Measurements from ENCODE around the gene BLVRB. TPM values are rescaled to one million over a fixed set of nuclear protein-coding genes. Genes with fewer than 3 reads are reported as not detected.

The BLVRB gene
- total and polyA plus RNA-seq, 9 of the 15 experiments (the other 6 are each of a cell fraction or from before 2014, with no cell fraction given): 81.1 to 749 (median 331) TPM

GRCh38 chr19:40425450-40426287 is 39.9 kb downstream of the BLVRB start, which contains the start of gene SERTAD1 (continued):
- TF ChIP-seq CHAMP1 (IDR thresholded peaks at IDR 0.05) (no peak), JUNB (CRISPR knock-in tag; conservative IDR thresholded peaks at IDR 0.05) (no peak; the same call in 1 of the 2 replicates), ZBED1 (IDR thresholded peaks at IDR 0.05) (peak; percentile 93), MAFF (IDR thresholded peaks at IDR 0.05; ENCODE audit: low read length) (no peak), EWSR1 (IDR thresholded peaks at IDR 0.05; ENCODE audit: borderline replicate concordance, low read depth, partially characterized antibody) (no peak), CHD7 (IDR thresholded peaks at IDR 0.05; ENCODE audit: low read depth, low read length) (no peak), FIP1L1 (IDR thresholded peaks at IDR 0.05; ENCODE audit: low read depth, low read length, poor library complexity, severe bottlenecking) (peak; percentile 92), THRAP3 (IDR thresholded peaks at IDR 0.05; ENCODE audit: borderline replicate concordance) (no peak), SFPQ (IDR thresholded peaks at IDR 0.05; ENCODE audit: low read depth, low read length) (no peak)

All from K562 (cell line).